ENCODE measurements around the gene KCNJ15. TPM values are rescaled to one million over a fixed set of nuclear protein-coding genes. Genes with fewer than 3 reads are reported as not detected.

KCNJ15 gene
- total RNA-seq, 3 donors from 2014 or later, result 0.44 to 0.77 TPM; not detected in 1

GRCh38 chr21:38280454-38280853 lies 23.7 kb downstream of the KCNJ15 start:
- no peaks in the 10 kb centered on the region for H3K4me1 ChIP-seq (ENCODE audit: low read depth)
- no peak for ATAC-seq

GRCh38 chr21:38280867-38281266 lies 24.1 kb downstream of the KCNJ15 start:
- no peaks in the 10 kb centered on the region for H3K36me3 ChIP-seq (ENCODE audit: low read depth)
- intact Hi-C loops (cut with DNase I, micrococcal nuclease), result no loop called here
- ATAC-seq (no peak), DNase-seq (no peak)
- no peaks in the 10 kb centered on the region for H3K9me3 ChIP-seq
- no peak overlapping the region for H3K4me3 ChIP-seq
- H3K4me1 ChIP-seq (ENCODE audit: low read depth), result no peaks in the 10 kb centered on the region
- no peak for TF ChIP-seq CTCF (IDR thresholded peaks at IDR 0.05)

More at GRCh38 chr21:38280454-38280853, 23.7 kb downstream of the KCNJ15 start:
- intact Hi-C loops (cut with DNase I, micrococcal nuclease), result no loop called here
- Histone ChIP-seq H3K36me3 (ENCODE audit: low read depth) (no peaks in the 10 kb centered on the region), H3K4me3 (no peak overlapping the region), H3K9me3 (no peaks in the 10 kb centered on the region)
- TF ChIP-seq CTCF (IDR thresholded peaks at IDR 0.05), result no peak
- no peak for DNase-seq

GRCh38 chr21:38282921-38283320 lies 26.1 kb downstream of the KCNJ15 start:
- intact Hi-C loops (cut with DNase I, micrococcal nuclease), result no loop called here
- ATAC-seq, result no peak

GRCh38 chr21:38284216-38284615 lies 27.4 kb downstream of the KCNJ15 start:
- no peak for TF ChIP-seq CTCF (IDR thresholded peaks at IDR 0.05)
- Histone ChIP-seq H3K36me3 (ENCODE audit: low read depth) (no peaks in the 10 kb centered on the region), H3K9me3 (no peaks in the 10 kb centered on the region), H3K4me3 (no peak overlapping the region), H3K4me1 (ENCODE audit: low read depth) (no peaks in the 10 kb centered on the region)
- ATAC-seq (no peak), DNase-seq (no peak)
- intact Hi-C loops (cut with DNase I, micrococcal nuclease), result no loop called here

More at GRCh38 chr21:38282921-38283320, 26.1 kb downstream of the KCNJ15 start:
- no peak for DNase-seq
- TF ChIP-seq CTCF (IDR thresholded peaks at IDR 0.05), result no peak
- H3K4me3 ChIP-seq, result no peak overlapping the region
- H3K4me1 ChIP-seq (ENCODE audit: low read depth), result no peaks in the 10 kb centered on the region
- H3K36me3 ChIP-seq (ENCODE audit: low read depth), result no peaks in the 10 kb centered on the region
- H3K9me3 ChIP-seq, result no peaks in the 10 kb centered on the region

GRCh38 chr21:38286739-38287471 lies 30.1 kb downstream of the KCNJ15 start:
- DNase-seq, result no peak
- TF ChIP-seq CTCF (IDR thresholded peaks at IDR 0.05), result no peak
- no peaks in the 10 kb centered on the region for H3K4me1 ChIP-seq (ENCODE audit: low read depth)
- H3K9me3 ChIP-seq, result no peaks in the 10 kb centered on the region
- H3K4me3 ChIP-seq, result no peak overlapping the region
- intact Hi-C loops (cut with DNase I, micrococcal nuclease), result no loop called here
- ATAC-seq, result no peak
- H3K36me3 ChIP-seq (ENCODE audit: low read depth), result no peaks in the 10 kb centered on the region
